CD4-positive, alpha-beta T cell treated with Interleukin-6 at 100 ng/mL for 8 hours (primary cell): ENCODE results near the gene ANO10.
A peak's percentile ranks its signal among the peaks of the same experiment; 100 is the strongest.
"Not testable (repeated sequence)": the region's sequence is repeated elsewhere in the genome, so short reads cannot be mapped to it uniquely, and the experiment has no call there.

Experiments
- DNase-seq: peaks from one replicate; pipeline ENCODE4 v3.0.0-alpha.2; 2020; ENCODE audit warnings: mixed read lengths, low spot score

ANO10 gene

GRCh38 chr3:43515970-43516635, 105.7 kb downstream of the ANO10 start:
- no peak for DNase-seq

GRCh38 chr3:43515208-43515917, 106.4 kb downstream of the ANO10 start:
- no peak for DNase-seq

- no peak for DNase-seq
These were observed 108.9 kb downstream of the ANO10 start for GRCh38 chr3:43512754-43513404.

DNA sequence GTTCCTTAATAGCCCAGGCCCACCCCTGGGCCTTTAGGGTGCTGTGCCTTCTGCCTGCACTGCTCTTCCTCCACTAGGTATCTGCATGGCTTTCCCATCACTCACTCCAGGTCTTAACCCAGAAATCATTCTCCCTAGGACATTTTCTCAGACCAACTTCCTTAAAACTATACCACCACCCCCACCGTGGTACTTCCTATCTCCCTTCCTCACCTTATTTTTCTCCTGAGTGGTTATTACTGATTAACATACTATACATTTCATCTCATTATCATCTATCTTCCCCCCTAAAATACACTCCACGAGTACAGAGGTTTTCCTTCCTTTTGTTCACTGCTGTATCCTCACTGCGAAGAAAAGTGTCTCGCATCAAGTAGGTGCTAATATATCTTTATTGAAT, 115.2 kb downstream of the ANO10 start:
- no peak for DNase-seq

GRCh38 chr3:43505351-43505750, 116.5 kb downstream of the ANO10 start:
- DNase-seq = no peak

DNA sequence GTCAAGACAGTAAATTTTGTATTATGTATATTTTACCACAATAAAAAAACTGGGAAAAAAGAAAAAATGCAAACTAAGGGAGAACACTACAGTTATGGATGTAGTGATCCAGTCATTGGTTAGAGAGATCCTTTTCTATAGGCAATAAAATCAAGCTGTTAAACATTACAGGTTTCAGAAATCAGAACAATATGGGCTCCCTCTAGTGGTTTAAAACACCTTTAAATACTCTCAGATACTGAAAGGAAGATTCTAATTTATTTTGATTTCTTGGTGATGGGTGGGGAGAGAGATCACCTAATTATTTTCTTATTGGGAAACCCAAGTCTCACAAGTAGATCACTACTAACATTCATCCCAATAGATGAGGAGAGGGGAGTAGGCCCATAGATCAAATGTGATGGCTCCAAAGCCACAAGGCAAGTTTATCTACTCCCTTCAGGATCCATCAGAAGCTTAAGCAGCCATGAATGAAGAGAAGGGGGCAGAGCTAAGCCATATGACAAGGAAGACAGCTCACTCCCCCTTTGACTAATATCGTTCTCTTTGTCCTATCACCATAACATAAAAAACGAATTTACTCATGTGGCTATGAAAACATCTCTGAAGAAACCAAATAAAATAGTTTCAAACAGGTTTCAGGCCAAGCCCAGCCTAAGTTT, 118.6 kb downstream of the ANO10 start:
- DNase-seq = peak; percentile 47

- DNase-seq = no peak
These were observed 122.6 kb downstream of the ANO10 start for GRCh38 chr3:43499256-43499655.

- DNase-seq = no peak
These were observed 123.9 kb downstream of the ANO10 start for GRCh38 chr3:43497905-43498365.

- DNase-seq = no peak
These were observed 124.4 kb downstream of the ANO10 start for GRCh38 chr3:43497422-43497821.

DNA sequence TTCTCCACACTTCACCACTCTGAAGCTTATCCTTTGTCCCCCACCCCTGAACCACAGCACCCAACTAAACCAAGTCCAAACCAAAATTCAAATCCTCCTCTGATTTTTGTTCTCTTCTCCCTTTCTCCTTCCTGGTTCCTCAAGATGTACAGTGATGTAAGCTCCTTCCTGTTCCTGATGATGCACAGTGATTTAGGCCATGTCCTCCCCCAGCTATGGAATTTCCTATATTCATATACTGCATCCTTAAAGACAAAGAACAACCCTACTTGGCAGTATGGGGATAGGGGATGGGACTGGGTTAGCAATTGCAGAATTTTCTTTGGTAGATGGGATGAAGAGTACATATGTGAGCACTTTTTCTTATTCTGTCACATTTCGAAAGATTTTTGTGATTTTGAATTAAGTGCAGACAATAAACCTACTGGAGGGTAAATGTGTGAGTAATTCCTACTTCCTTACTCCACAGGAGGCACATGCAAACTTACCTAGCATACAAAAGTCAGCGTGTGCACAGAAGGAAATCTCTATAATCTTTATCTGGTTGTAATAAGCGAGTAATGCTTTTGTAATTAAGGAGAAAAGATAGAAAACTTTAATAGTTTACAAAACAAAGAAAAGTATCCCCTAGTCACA, 125.0 kb downstream of the ANO10 start:
- no peak for DNase-seq

GRCh38 chr3:43492932-43493331, 128.9 kb downstream of the ANO10 start:
- DNase-seq = not testable (repeated sequence)

- not testable (repeated sequence) for DNase-seq
These were observed 130.0 kb downstream of the ANO10 start for GRCh38 chr3:43491807-43492206.

GRCh38 chr3:43490640-43491185, 131.1 kb downstream of the ANO10 start:
- DNase-seq = no peak

DNA sequence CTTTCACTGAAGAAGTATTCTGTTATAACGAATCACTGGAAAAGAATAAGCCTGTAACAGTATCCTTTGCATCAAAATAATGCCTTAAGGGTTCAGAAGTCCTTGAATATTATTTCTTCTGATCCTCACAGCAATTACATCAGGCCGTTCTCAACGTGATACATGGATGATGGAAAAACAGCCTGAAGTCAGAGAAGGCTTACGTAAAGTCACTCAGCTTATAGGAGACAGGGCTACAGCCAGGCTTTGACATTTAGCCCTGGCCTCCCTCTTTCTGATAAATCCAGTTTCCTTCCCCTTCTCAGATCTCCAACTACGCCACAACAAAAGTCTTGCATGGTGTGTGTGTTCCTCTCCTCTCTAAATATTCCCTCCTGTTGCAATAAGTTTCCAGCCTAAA, 131.9 kb downstream of the ANO10 start:
- no peak for DNase-seq

DNA sequence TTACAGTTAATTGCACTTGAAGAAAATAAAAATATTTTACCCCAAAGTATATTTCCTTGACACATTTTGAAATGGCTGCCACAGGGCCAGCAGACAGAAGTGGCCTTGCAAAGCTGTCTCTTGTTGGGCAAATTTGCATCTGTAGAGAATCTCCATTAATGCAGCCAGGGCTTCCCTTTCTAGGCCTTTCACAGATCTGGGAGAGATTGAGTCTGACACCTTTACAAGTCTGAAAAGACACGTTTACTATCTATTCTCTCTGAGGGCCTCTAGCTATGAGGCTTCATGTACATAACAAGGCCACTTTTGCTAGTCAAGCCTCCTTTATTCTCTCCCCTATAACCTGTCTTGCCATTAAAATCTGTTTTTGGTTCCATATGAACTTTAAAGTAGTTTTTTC, 135.9 kb downstream of the ANO10 start:
- DNase-seq = no peak

- no peak for DNase-seq
These were observed 136.8 kb downstream of the ANO10 start for GRCh38 chr3:43484926-43485488.

DNA sequence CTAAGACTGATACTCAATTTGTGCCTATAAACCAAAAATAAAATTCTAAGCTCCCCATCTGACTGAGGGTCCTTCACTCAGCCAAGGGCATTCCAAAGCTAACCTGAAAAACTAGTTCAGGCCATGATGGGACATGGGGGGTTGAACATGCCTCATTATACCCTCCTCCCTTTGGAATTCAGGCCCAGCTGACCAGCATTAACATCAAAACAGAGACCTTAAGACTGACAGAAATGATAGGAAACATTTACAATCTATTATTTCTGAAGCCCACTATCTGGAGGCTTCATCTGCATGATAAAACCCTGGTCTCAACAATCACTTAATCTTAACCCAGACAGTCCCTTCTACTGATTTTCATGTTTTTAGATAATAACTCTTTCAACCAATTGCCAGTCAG, 140.4 kb downstream of the ANO10 start:
- no peak for DNase-seq

DNA sequence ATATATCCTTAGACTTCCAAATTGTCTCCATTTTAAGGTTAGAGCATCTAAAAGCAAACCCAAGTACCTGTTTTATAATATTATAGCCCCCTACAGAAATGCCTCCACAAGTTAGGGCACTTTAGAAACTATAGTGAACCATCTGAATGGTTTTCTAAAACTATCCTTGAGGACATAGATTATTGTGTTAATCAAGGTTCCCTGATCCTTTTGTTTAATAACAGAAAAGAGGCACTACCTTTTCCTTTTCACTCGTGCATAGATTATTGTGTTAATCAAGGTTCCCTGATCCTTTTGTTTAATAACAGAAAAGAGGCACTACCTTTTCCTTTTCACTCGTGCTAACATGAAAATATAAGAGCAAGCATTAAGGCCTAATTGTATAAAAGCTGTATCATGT, 143.0 kb downstream of the ANO10 start:
- DNase-seq = not testable (repeated sequence)

GRCh38 chr3:43478118-43478785, 143.6 kb downstream of the ANO10 start:
- no peak for DNase-seq

- peak; percentile 84 for DNase-seq
These were observed 144.2 kb downstream of the ANO10 start for GRCh38 chr3:43477600-43477999.

DNA sequence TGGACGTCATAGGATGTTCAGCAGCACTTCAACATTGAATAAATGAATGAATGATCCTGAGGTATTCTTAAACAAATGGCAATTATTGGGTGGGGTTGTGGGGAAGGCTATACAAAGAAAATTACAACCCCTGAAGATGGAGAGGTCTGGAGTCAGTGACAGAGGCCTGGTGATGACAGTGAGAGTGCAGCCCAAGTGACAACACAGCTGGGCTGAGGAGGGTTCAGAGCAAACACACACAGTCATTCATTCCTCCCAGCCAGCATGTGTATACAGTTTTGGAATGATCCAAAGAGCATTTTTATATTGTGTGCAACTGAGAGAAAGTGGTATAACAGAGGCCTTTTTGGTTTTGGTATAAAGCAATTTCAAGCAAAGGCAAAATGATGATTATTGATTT, 148.1 kb downstream of the ANO10 start:
- DNase-seq = no peak
